Measurements from ENCODE around the gene PTPN13.

- TF ChIP-seq CTCF (IDR thresholded peaks at IDR 0.05; ENCODE audit: low read depth, low read length, poor library complexity, severe bottlenecking) (no peak), EZH2phosphoT487 (IDR thresholded peaks at IDR 0.05; ENCODE audit: borderline replicate concordance, low read length) (no peak)
These were observed 127.3 kb downstream of the PTPN13 start for GRCh38 chr4:86721412-86721811.

All from DOHH2 (cell line).